Esophagus squamous epithelium (tissue), 4 donors: Measurements from ENCODE around the gene CTNNA3.

ENCODE experiments used
- POLR2A ChIP-seq, 4 donors: fragments of 450-650 bp; IDR thresholded peaks; one replicate each; pipeline ENCODE4 v1.6.1; 2017; ENCODE audit warnings: antibody characterized with exemption in 4 of 4, mild to moderate bottlenecking in 4 of 4, moderate library complexity in 3 of 4
- TF ChIP-seq, protein P1 (sequence below), 6 experiments: fragments of 450-650 bp in 4 of 6; fragments of 200-600 bp in 2 of 6; sonication (generic) in 2 of 6; IDR thresholded peaks; one replicate each; pipeline ENCODE4 v1.5.1; 2016 to 2019; ENCODE audit warnings: antibody characterized with exemption in 6 of 6, mild to moderate bottlenecking in 4 of 6, moderate library complexity in 4 of 6

- TF ChIP-seq, protein P1, sequence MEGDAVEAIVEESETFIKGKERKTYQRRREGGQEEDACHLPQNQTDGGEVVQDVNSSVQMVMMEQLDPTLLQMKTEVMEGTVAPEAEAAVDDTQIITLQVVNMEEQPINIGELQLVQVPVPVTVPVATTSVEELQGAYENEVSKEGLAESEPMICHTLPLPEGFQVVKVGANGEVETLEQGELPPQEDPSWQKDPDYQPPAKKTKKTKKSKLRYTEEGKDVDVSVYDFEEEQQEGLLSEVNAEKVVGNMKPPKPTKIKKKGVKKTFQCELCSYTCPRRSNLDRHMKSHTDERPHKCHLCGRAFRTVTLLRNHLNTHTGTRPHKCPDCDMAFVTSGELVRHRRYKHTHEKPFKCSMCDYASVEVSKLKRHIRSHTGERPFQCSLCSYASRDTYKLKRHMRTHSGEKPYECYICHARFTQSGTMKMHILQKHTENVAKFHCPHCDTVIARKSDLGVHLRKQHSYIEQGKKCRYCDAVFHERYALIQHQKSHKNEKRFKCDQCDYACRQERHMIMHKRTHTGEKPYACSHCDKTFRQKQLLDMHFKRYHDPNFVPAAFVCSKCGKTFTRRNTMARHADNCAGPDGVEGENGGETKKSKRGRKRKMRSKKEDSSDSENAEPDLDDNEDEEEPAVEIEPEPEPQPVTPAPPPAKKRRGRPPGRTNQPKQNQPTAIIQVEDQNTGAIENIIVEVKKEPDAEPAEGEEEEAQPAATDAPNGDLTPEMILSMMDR (IDR thresholded peaks at IDR 0.05): no peak
- no peak for TF ChIP-seq POLR2A (IDR thresholded peaks at IDR 0.05)
Observed at GRCh38 chr10:67045404-67045803, 650.6 kb downstream of the CTNNA3 start.
